Measurements from ENCODE around the gene AKAP13. TPM values are rescaled to one million over a fixed set of nuclear protein-coding genes. Genes with fewer than 3 reads are reported as not detected.

AKAP13 gene
- total and polyA plus RNA-seq, 2 of the 13 experiments (the other 11 are each of a cell fraction or from before 2014, with no cell fraction given): 6.7 to 27.1 TPM

DNA sequence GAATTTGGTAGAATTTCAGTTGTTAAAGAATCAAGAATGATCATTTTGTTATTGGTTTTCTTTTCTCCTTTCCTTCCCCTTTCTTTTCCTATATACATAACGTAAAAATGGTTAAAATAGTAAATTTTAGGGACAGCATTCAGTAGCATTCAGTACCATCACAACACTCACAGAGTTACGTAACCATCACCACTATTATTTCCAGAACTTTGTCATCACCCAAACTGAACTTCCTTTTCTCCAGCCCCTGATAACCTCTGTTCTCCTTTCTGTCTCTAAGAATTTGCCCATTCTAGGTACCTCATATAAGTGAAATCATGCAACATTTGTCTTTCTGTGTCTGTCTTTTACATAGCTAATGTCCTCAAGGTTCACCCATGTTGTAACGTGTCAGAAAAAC, 165.3 kb downstream of the AKAP13 start (continued):
- TF ChIP-seq EHMT2 (IDR thresholded peaks at IDR 0.05; ENCODE audit: borderline replicate concordance, low read depth, low read length) (no peak), ZNF251 (CRISPR knock-in tag; IDR thresholded peaks at IDR 0.05) (no peak), ZNF687 (CRISPR knock-in tag; IDR thresholded peaks at IDR 0.05) (no peak), DPF2 (CRISPR knock-in tag; IDR thresholded peaks at IDR 0.05; ENCODE audit: borderline replicate concordance, low read depth) (no peak), MAF1 (CRISPR knock-in tag; IDR thresholded peaks at IDR 0.05; ENCODE audit: borderline replicate concordance) (no peak)

DNA sequence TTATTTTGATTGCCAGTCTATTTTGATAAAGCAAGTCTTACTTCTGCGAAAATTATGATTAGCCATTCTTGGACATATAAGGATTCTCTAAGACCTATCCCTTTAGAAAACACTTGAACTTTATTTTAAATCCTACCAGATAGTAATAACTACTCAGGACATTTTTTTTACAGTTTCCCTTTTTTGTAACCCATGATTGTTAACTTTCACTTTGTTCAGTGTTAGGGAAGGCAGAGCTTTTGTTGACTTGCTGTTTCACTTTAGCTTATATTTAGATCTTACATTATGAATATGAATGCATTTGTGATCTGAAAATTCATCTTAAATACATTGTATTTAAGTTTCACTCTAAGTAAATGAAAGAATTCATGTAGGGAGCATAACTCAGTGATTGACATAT, 167.0 kb downstream of the AKAP13 start:
- Histone ChIP-seq H3K27me3 (ENCODE audit: control insufficient read depth in 1 of 2, insufficient read depth in 2 of 2, low read length in 2 of 2) (no peaks in the 10 kb centered on the region), H3K9me3 (ENCODE audit: low read length) (no peaks in the 10 kb centered on the region), H3K27ac (ENCODE audit: extremely low read length, insufficient read depth, low read length) (no peak overlapping the region), H3K4me2 (ENCODE audit: low read depth, low read length) (no peak overlapping the region), H3K9ac (ENCODE audit: insufficient read depth, low read depth, low read length) (no peak overlapping the region), H3K36me3 (replicated peaks in 1 of 2; ENCODE audit: control insufficient read depth in 1 of 2, insufficient read depth in 2 of 2, low read length in 2 of 2) (peaks cover 0 to 15% of the 10 kb centered on the region in 2 experiments), H4K20me1 (ENCODE audit: insufficient read depth, low read length) (no peaks in the 10 kb centered on the region), H3K79me2 (ENCODE audit: insufficient read depth, low read length) (no peaks in the 10 kb centered on the region), H2AFZ (ENCODE audit: low read length) (no peak overlapping the region), H3K4me3 (replicated peaks in 1 of 3; ENCODE audit: insufficient read depth in 1 of 3, low read depth in 2 of 3, low read length in 3 of 3) (no peak overlapping the region), H3K4me1 (ENCODE audit: insufficient read depth, low read length) (no peaks in the 10 kb centered on the region)
- TF ChIP-seq CBFB (CRISPR knock-in tag; IDR thresholded peaks at IDR 0.05) (no peak), ZMYM4 (CRISPR knock-in tag; IDR thresholded peaks at IDR 0.05) (no peak), HOXA5 (CRISPR knock-in tag; IDR thresholded peaks at IDR 0.05) (no peak), ARID2 (CRISPR knock-in tag; IDR thresholded peaks at IDR 0.05; ENCODE audit: borderline replicate concordance) (no peak), SRF (IDR thresholded peaks at IDR 0.05; ENCODE audit: low read depth, low read length) (no peak), ZFAT (CRISPR knock-in tag; conservative IDR thresholded peaks at IDR 0.05) (no peak), FOXO1 (CRISPR knock-in tag; IDR thresholded peaks at IDR 0.05) (no peak)
- TF ChIP-seq, protein P1, sequence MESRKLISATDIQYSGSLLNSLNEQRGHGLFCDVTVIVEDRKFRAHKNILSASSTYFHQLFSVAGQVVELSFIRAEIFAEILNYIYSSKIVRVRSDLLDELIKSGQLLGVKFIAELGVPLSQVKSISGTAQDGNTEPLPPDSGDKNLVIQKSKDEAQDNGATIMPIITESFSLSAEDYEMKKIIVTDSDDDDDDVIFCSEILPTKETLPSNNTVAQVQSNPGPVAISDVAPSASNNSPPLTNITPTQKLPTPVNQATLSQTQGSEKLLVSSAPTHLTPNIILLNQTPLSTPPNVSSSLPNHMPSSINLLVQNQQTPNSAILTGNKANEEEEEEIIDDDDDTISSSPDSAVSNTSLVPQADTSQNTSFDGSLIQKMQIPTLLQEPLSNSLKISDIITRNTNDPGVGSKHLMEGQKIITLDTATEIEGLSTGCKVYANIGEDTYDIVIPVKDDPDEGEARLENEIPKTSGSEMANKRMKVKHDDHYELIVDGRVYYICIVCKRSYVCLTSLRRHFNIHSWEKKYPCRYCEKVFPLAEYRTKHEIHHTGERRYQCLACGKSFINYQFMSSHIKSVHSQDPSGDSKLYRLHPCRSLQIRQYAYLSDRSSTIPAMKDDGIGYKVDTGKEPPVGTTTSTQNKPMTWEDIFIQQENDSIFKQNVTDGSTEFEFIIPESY (CRISPR knock-in tag; IDR thresholded peaks at IDR 0.05): no peak
- TF ChIP-seq, protein P2, sequence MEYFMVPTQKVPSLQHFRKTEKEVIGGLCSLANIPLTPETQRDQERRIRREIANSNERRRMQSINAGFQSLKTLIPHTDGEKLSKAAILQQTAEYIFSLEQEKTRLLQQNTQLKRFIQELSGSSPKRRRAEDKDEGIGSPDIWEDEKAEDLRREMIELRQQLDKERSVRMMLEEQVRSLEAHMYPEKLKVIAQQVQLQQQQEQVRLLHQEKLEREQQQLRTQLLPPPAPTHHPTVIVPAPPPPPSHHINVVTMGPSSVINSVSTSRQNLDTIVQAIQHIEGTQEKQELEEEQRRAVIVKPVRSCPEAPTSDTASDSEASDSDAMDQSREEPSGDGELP (IDR thresholded peaks at IDR 0.05; ENCODE audit: borderline replicate concordance, low read depth): no peak
- DNase-seq (ENCODE audit: low spot score): no peak
- BruUV-seq (replicated peaks): TSS peak; percentile 22
- ATAC-seq: no peak
- in situ Hi-C loops (cut with HindIII; ENCODE audit: extremely low pct_ligation_motif_present, low pct_unique_long_range_greater_than_20kb) (no loop called here), intact Hi-C loops (cut with micrococcal nuclease; ENCODE audit: unreplicated experiment) (no loop called here)
- POLR2A ChIA-PET: no interaction called here
- CTCF ChIA-PET (ENCODE audit: low intra/inter-chr PET ratio, low total read pairs): no interaction called here
- FAIRE-seq: no peak
- 94% methylated on average over 1 of the region's 1 CpG for WGBS (ENCODE audit: low lambda C conversion rate)
